Loucy (cell line): ENCODE measurements around the gene SLC8A2.
"Not testable (repeated sequence)": the region's sequence is repeated elsewhere in the genome, so short reads cannot be mapped to it uniquely, and the experiment has no call there.

ENCODE experiments used
- H2AFZ ChIP-seq: fragments of 200-600 bp; sonication (generic); 2 replicates; pipeline ENCODE4 v1.6.0; 2016; ENCODE audit warnings: antibody characterized with exemption, mild to moderate bottlenecking, low read length, moderate library complexity
- H3F3A ChIP-seq: fragments of 200-600 bp; 2 replicates; pipeline ENCODE4 v1.6.0; 2016; ENCODE audit warnings: antibody characterized with exemption, low read depth, mild to moderate bottlenecking
- H3K27me3 ChIP-seq: fragments of 200-600 bp; sonication (generic); 2 replicates; pipeline ENCODE4 v1.6.1; 2014; ENCODE audit warnings: low read length, mild to moderate bottlenecking; ENCODE audit not compliant: insufficient read depth, poor library complexity, severe bottlenecking
- H3K36me3 ChIP-seq: fragments of 200-600 bp; sonication (generic); 2 replicates; pipeline ENCODE4 v1.6.1; 2016; ENCODE audit warnings: low read length; ENCODE audit not compliant: insufficient read depth
- H3K4me1 ChIP-seq: fragments of 200-600 bp; sonication (generic); 2 replicates; pipeline ENCODE4 v1.5.1; 2014; ENCODE audit warnings: low read length, mild to moderate bottlenecking; ENCODE audit not compliant: insufficient read depth, poor library complexity, severe bottlenecking
- H3K4me2 ChIP-seq: fragments of 200-600 bp; sonication (generic); 2 replicates; pipeline ENCODE4 v1.6.0; 2014; ENCODE audit warnings: antibody characterized with exemption, low read length, low read depth, mild to moderate bottlenecking; ENCODE audit not compliant: poor library complexity, severe bottlenecking
- H3K4me3 ChIP-seq: fragments of 200-600 bp; sonication (generic); 2 replicates; pipeline ENCODE4 v1.5.1; 2014; ENCODE audit warnings: low read length, mild to moderate bottlenecking, mixed read lengths; ENCODE audit not compliant: poor library complexity, severe bottlenecking
- H3K79me2 ChIP-seq: fragments of 200-600 bp; sonication (generic); 2 replicates; pipeline ENCODE4 v1.6.1; 2014; ENCODE audit warnings: low read length; ENCODE audit not compliant: insufficient read depth
- H3K9ac ChIP-seq: fragments of 200-600 bp; sonication (generic); 2 replicates; pipeline ENCODE4 v1.6.0; 2014; ENCODE audit warnings: mild to moderate bottlenecking, low read depth, low read length, moderate library complexity; ENCODE audit not compliant: poor library complexity, severe bottlenecking
- H3K9me2 ChIP-seq: fragments of 200-600 bp; sonication (generic); replicated peaks from 2 replicates; pipeline ENCODE4 v1.6.1; 2016; ENCODE audit warnings: low read depth, low read length, mixed read lengths
- H3K9me3 ChIP-seq: fragments of 200-600 bp; sonication (generic); 2 replicates; pipeline ENCODE4 v1.6.1; 2014; ENCODE audit warnings: mild to moderate bottlenecking, antibody characterized with exemption, low read length, low read depth; ENCODE audit not compliant: insufficient read depth
- H4K20me1 ChIP-seq: fragments of 200-600 bp; sonication (generic); 2 replicates; pipeline ENCODE4 v1.6.0; 2014; ENCODE audit warnings: antibody characterized with exemption, low read length, mild to moderate bottlenecking; ENCODE audit not compliant: insufficient read depth, poor library complexity, severe bottlenecking
- EZH2phosphoT487 ChIP-seq: fragments of 200-600 bp; IDR thresholded peaks from 2 replicates; pipeline ENCODE4 v1.6.1; 2018; ENCODE audit warnings: antibody characterized with exemption, mild to moderate bottlenecking, moderate library complexity, borderline replicate concordance
- TF ChIP-seq, protein P1 (sequence below): fragments of 200-600 bp; sonication (generic); conservative IDR thresholded peaks from 2 replicates; pipeline ENCODE4 v1.5.1; 2014; ENCODE audit warnings: mild to moderate bottlenecking, antibody characterized with exemption, low read length

Gene SLC8A2

DNA sequence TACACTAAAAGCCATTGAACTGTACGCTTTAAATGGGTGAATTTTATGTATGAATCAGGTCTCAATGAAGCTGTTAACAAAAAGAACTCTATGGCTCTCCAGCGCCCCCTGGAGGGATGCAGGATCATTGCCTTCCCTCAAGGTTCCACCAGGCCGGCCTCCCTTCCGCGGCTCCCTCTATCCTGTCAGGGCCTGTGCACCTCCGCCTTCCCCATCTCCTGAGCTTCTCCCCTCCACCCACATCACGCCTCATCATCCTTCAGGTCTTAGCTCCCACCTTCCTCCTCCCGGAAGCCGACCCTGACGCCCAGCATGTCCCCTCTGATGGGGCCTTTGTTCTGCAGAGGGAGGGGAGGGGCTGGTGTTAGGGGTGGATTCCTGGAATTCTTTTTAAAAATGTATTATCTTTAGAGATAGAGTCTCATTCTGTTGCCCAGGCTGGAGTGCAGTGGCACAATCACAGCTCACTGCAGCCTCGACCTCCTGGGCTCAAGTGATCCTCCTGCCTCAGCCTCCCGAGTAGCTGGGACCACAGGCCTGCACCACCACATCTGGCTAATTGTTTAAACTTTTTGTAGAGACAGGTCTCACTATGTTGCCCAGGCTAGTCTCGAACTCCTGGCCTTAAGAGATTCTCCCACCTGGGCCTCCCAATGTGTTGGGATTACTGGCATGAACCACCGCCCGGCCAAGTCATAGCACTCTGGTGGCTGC, 80.0 kb downstream of the SLC8A2 start:
- H3K36me3 ChIP-seq: no peaks in the 10 kb centered on the region
- no peaks in the 10 kb centered on the region for H3F3A ChIP-seq
- H3K9ac ChIP-seq: no peak overlapping the region
- no peak overlapping the region for H3K4me2 ChIP-seq
- no peak overlapping the region for H2AFZ ChIP-seq
- no peak overlapping the region for H3K4me3 ChIP-seq
- no peak for TF ChIP-seq EZH2phosphoT487
- TF ChIP-seq, protein P1, sequence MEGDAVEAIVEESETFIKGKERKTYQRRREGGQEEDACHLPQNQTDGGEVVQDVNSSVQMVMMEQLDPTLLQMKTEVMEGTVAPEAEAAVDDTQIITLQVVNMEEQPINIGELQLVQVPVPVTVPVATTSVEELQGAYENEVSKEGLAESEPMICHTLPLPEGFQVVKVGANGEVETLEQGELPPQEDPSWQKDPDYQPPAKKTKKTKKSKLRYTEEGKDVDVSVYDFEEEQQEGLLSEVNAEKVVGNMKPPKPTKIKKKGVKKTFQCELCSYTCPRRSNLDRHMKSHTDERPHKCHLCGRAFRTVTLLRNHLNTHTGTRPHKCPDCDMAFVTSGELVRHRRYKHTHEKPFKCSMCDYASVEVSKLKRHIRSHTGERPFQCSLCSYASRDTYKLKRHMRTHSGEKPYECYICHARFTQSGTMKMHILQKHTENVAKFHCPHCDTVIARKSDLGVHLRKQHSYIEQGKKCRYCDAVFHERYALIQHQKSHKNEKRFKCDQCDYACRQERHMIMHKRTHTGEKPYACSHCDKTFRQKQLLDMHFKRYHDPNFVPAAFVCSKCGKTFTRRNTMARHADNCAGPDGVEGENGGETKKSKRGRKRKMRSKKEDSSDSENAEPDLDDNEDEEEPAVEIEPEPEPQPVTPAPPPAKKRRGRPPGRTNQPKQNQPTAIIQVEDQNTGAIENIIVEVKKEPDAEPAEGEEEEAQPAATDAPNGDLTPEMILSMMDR: peak; percentile 87
- H3K9me2 ChIP-seq: no peaks in the 10 kb centered on the region
- H4K20me1 ChIP-seq: no peaks in the 10 kb centered on the region
- no peaks in the 10 kb centered on the region for H3K9me3 ChIP-seq
- H3K27me3 ChIP-seq: no peaks in the 10 kb centered on the region
- H3K79me2 ChIP-seq: no peaks in the 10 kb centered on the region
- no peaks in the 10 kb centered on the region for H3K4me1 ChIP-seq

DNA sequence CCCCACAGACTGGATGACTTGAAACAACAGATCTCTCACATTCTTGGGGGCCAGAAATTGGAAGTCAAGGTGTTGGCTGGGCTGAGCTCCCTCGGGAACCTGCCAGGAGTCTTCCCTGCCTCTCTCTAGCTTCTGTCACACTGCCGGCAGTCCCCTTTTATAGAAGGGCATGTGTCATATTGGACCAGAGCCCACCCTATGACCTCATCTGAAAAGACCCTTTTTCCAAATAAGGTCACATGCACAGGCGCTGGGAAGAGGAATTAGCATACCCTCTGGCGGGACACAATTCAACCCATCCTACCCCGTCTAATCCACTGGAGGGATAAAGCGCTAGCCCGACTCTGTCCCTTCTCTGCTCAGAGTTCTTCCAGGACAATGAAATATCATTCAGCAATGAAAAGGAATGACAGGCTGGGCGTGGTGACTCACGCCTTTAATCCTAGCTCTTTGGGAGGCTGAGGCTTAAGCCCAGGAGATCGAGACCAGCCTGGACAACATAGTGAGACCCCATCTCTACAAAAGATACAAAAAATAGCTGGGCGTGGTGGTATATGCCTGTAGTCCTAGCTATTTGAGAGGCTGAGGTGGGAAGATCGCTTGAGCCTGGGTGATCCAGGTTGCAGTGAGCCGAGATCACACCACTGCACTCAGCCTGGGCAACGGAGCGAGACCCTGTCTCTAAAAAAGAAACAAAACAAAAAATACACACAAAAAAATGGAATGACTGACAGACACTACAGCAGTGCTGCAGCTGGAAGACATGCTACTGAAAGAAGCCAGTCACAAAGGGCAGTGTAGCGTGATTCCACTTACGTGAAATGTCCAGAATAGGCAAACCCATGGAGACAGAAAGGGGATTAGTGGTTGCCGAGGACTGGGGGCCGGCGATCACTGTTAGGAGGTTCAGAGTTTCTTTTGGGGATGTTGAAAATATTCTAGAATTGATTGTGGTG, 80.9 kb downstream of the SLC8A2 start:
- H3K9ac ChIP-seq: no peak overlapping the region
- H3K4me2 ChIP-seq: no peak overlapping the region
- H3F3A ChIP-seq: no peaks in the 10 kb centered on the region
- no peaks in the 10 kb centered on the region for H3K9me2 ChIP-seq
- H3K36me3 ChIP-seq: no peaks in the 10 kb centered on the region
- no peaks in the 10 kb centered on the region for H3K79me2 ChIP-seq
- TF ChIP-seq EZH2phosphoT487: no peak
- TF ChIP-seq, protein P1: no peak
- no peaks in the 10 kb centered on the region for H4K20me1 ChIP-seq
- H3K27me3 ChIP-seq: no peaks in the 10 kb centered on the region
- no peak overlapping the region for H3K4me3 ChIP-seq
- H3K9me3 ChIP-seq: no peaks in the 10 kb centered on the region
- H3K4me1 ChIP-seq: no peaks in the 10 kb centered on the region
- H2AFZ ChIP-seq: no peak overlapping the region

DNA sequence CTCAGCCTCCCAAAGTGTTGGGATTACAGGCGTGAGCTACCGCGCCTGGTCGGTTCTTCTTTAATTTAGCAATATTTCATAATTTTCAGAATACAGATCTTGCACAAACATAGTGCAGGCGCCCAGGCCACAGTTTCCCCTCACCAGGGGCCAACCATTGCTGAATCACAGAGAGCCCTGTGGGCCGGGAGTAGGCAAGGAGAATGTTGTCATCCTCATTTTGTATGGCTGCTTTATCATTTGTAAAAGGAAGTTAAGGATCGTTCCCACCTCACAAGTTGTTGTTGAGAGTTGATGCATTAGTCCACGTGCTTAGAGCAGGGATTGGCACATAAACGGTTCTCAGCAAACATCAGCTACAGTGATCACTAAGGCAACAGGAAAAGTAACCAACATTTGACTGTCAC, 82.5 kb downstream of the SLC8A2 start:
- no peaks in the 10 kb centered on the region for H3K27me3 ChIP-seq
- TF ChIP-seq, protein P1: no peak
- no peak for TF ChIP-seq EZH2phosphoT487
- H2AFZ ChIP-seq: no peak overlapping the region
- no peaks in the 10 kb centered on the region for H3F3A ChIP-seq
- no peaks in the 10 kb centered on the region for H3K36me3 ChIP-seq
- no peaks in the 10 kb centered on the region for H3K9me3 ChIP-seq
- no peaks in the 10 kb centered on the region for H3K9me2 ChIP-seq
- H3K4me2 ChIP-seq: no peak overlapping the region
- no peaks in the 10 kb centered on the region for H3K79me2 ChIP-seq
- no peak overlapping the region for H3K4me3 ChIP-seq
- no peaks in the 10 kb centered on the region for H3K4me1 ChIP-seq
- no peak overlapping the region for H3K9ac ChIP-seq
- H4K20me1 ChIP-seq: no peaks in the 10 kb centered on the region

DNA sequence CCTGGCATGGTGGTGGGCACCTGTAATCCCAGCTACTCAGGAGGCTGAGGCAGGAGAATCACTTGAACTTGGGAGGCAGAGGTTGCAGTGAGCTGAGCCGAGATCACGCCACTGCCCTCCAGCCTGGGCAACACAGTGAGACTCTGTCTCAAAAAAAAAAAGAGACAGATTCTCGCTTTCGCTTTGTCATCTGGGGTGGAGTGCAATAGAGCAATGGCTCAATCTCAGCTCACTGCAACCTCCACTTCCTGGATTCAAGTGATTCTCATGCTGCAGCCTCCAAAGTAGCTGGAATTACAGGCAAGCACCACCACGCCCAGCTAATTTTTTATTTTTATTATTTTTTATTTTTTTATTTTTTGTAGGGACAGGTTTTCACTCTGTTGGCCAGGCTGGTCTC, 83.0 kb downstream of the SLC8A2 start:
- not testable (repeated sequence) for H3K4me2 ChIP-seq, H3K9me3 ChIP-seq

DNA sequence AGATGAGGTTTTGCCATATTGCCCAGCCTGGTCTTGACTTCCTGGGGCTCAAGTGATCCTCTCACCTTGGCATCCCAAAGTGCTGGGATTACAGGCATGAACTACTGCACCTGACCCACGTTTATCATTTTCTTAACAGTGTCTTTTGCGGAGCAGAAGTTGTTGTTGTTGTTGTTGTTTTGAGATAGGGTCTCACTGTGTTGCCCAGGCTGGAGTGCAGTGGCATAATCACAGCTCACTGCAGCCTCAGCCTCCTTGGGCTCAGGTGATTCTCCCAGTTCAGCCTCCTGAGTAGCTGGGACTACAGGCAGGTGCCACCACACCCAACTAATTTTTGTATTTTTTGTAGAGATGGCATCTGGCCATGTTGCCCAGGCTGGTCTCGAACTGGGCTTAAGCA, 84.1 kb downstream of the SLC8A2 start:
- H3K9me3 ChIP-seq, H3K4me3 ChIP-seq, H4K20me1 ChIP-seq, H3K79me2 ChIP-seq, H3K9ac ChIP-seq, H2AFZ ChIP-seq, H3F3A ChIP-seq, H3K4me2 ChIP-seq, H3K4me1 ChIP-seq, H3K9me2 ChIP-seq, H3K36me3 ChIP-seq, H3K27me3 ChIP-seq: not testable (repeated sequence)

More for the DNA sequence above, 83.0 kb downstream of the SLC8A2 start:
- H3K9ac ChIP-seq, H4K20me1 ChIP-seq, H3K27me3 ChIP-seq, H3K79me2 ChIP-seq, H2AFZ ChIP-seq, H3F3A ChIP-seq, H3K36me3 ChIP-seq, H3K4me1 ChIP-seq, H3K4me3 ChIP-seq, H3K9me2 ChIP-seq: not testable (repeated sequence)
